ENCODE data around the gene SH3PXD2A. TPM values are rescaled to one million over a fixed set of nuclear protein-coding genes. Genes with fewer than 3 reads are reported as not detected.

SH3PXD2A gene
- total RNA-seq, 1 donor = 29.0 TPM

GRCh38 chr10:103759100-103759781 is 96.1 kb downstream of the SH3PXD2A start:
- Histone ChIP-seq H4K20me1 (ENCODE audit: insufficient read depth, low read length) (peaks cover 8% of the 10 kb centered on the region), H3K27ac (ENCODE audit: low read depth, low read length) (peak overlapping the region; percentile 85), H3K36me3 (ENCODE audit: insufficient read depth, low read length) (no peaks in the 10 kb centered on the region), H2AFZ (ENCODE audit: low read length) (peak overlapping the region; percentile 25), H3K27me3 (ENCODE audit: insufficient read depth, low read length) (no peaks in the 10 kb centered on the region), H3K79me2 (ENCODE audit: insufficient read depth, low read length) (no peaks in the 10 kb centered on the region), H3K4me1 (ENCODE audit: insufficient read depth, low read length) (peaks cover 46% of the 10 kb centered on the region), H3K9me3 (ENCODE audit: low read depth, low read length) (no peaks in the 10 kb centered on the region), H3K4me2 (ENCODE audit: insufficient read depth, low read length) (peak overlapping the region; percentile 42), H3K4me3 (ENCODE audit: insufficient read depth, low read length) (no peak overlapping the region)
- TF ChIP-seq CTCF (IDR thresholded peaks at IDR 0.05; ENCODE audit: extremely low read depth, low read depth, low read length) = no peak
- DNase-seq (ENCODE audit: insufficient read length, low spot score, missing footprints) = peak; percentile 85

DNA sequence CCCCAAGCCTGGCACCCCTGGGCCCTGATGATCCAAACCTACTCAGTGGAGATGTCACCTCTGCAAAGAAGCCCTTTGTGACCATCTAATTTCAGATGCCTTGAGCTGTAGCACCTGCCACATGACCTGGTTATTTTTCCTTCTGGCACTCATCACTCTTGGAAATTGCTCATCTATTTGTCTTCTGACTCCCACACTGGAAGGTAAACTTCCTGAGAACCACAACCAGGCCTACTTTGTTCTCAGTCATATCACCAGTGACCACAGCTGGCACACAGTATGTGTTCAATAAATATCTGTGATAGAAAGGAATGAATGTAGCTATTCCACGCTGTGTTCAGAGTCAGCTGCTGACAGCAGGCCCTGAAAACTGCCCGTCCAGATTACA is 97.1 kb downstream of the SH3PXD2A start:
- Histone ChIP-seq H3K27me3 (ENCODE audit: insufficient read depth, low read length) (no peaks in the 10 kb centered on the region), H3K4me3 (ENCODE audit: insufficient read depth, low read length) (no peak overlapping the region), H3K9me3 (ENCODE audit: low read depth, low read length) (no peaks in the 10 kb centered on the region), H3K4me1 (ENCODE audit: insufficient read depth, low read length) (peaks cover 42% of the 10 kb centered on the region), H3K4me2 (ENCODE audit: insufficient read depth, low read length) (peak overlapping the region; percentile 42), H3K36me3 (ENCODE audit: insufficient read depth, low read length) (no peaks in the 10 kb centered on the region), H4K20me1 (ENCODE audit: insufficient read depth, low read length) (peaks cover 10% of the 10 kb centered on the region), H2AFZ (ENCODE audit: low read length) (no peak overlapping the region), H3K27ac (ENCODE audit: low read depth, low read length) (peak overlapping the region; percentile 85), H3K79me2 (ENCODE audit: insufficient read depth, low read length) (no peaks in the 10 kb centered on the region)
- no peak for TF ChIP-seq CTCF (IDR thresholded peaks at IDR 0.05; ENCODE audit: extremely low read depth, low read depth, low read length)
- DNase-seq (ENCODE audit: insufficient read length, low spot score, missing footprints) = no peak

GRCh38 chr10:103757531-103758293 is 97.7 kb downstream of the SH3PXD2A start:
- Histone ChIP-seq H2AFZ (ENCODE audit: low read length) (no peak overlapping the region), H3K27me3 (ENCODE audit: insufficient read depth, low read length) (no peaks in the 10 kb centered on the region), H3K79me2 (ENCODE audit: insufficient read depth, low read length) (no peaks in the 10 kb centered on the region), H3K27ac (ENCODE audit: low read depth, low read length) (peak overlapping the region; percentile 85), H3K4me2 (ENCODE audit: insufficient read depth, low read length) (peak overlapping the region; percentile 42), H3K4me1 (ENCODE audit: insufficient read depth, low read length) (peaks cover 36% of the 10 kb centered on the region), H4K20me1 (ENCODE audit: insufficient read depth, low read length) (peaks cover 10% of the 10 kb centered on the region), H3K36me3 (ENCODE audit: insufficient read depth, low read length) (no peaks in the 10 kb centered on the region), H3K9me3 (ENCODE audit: low read depth, low read length) (no peaks in the 10 kb centered on the region), H3K4me3 (ENCODE audit: insufficient read depth, low read length) (peak overlapping the region; percentile 11)
- DNase-seq (ENCODE audit: insufficient read length, low spot score, missing footprints) = peak; percentile 95
- no peak for TF ChIP-seq CTCF (IDR thresholded peaks at IDR 0.05; ENCODE audit: extremely low read depth, low read depth, low read length)

- TF ChIP-seq CTCF (IDR thresholded peaks at IDR 0.05; ENCODE audit: extremely low read depth, low read depth, low read length) = no peak
- no peak overlapping the region for H3K4me3 ChIP-seq (ENCODE audit: insufficient read depth, low read length)
Measured at GRCh38 chr10:103756277-103756869, 99.0 kb downstream of the SH3PXD2A start.

More at GRCh38 chr10:103756277-103756869, 99.0 kb downstream of the SH3PXD2A start:
- no peaks in the 10 kb centered on the region for H3K36me3 ChIP-seq (ENCODE audit: insufficient read depth, low read length)
- no peaks in the 10 kb centered on the region for H3K79me2 ChIP-seq (ENCODE audit: insufficient read depth, low read length)
- no peak for DNase-seq (ENCODE audit: insufficient read length, low spot score, missing footprints)
- no peak overlapping the region for H3K27ac ChIP-seq (ENCODE audit: low read depth, low read length)
- H3K4me1 ChIP-seq (ENCODE audit: insufficient read depth, low read length) = peaks cover 36% of the 10 kb centered on the region
- H3K9me3 ChIP-seq (ENCODE audit: low read depth, low read length) = no peaks in the 10 kb centered on the region
- H3K4me2 ChIP-seq (ENCODE audit: insufficient read depth, low read length) = no peak overlapping the region
- H2AFZ ChIP-seq (ENCODE audit: low read length) = no peak overlapping the region
- H3K27me3 ChIP-seq (ENCODE audit: insufficient read depth, low read length) = no peaks in the 10 kb centered on the region
- H4K20me1 ChIP-seq (ENCODE audit: insufficient read depth, low read length) = peaks cover 10% of the 10 kb centered on the region
